Right lobe of liver (tissue), 4 donors: Measurements from ENCODE around the gene IGF2BP3.

Source experiments
- POLR2A ChIP-seq: fragments of 450-650 bp; IDR thresholded peaks from one replicate; pipeline ENCODE4 v1.6.1; 2017; ENCODE audit warnings: antibody characterized with exemption, mild to moderate bottlenecking
- TF ChIP-seq, protein P1 (sequence below), 4 donors: fragments of 200-600 bp in 3 of 4; fragments of 450-650 bp in 1 of 4; IDR thresholded peaks; one replicate each; pipeline versions ENCODE4 v1.5.1 to v1.8.0; 2016 to 2022; ENCODE audit warnings: antibody characterized with exemption in 4 of 4, mild to moderate bottlenecking in 2 of 4
- donor health status: DM: no; HTN: no; CAD: no.
- donor health status: DM: no; HTN: no; CAD: no.
- donor health status: DM: no; HTN: yes; CAD: no.

DNA sequence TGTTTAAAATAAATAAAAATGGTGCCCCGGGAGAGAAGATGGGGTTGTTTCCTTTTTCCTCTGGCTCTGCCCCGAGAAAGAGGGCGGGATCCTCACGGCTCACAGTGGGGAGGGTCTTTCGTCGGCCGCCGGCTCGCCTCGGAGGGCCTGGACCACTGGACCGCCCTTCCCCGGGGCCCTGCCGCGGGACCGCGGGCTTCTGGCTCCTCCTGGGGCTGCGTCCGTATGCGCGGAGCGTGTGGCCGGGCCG is 3.5 kb upstream of the IGF2BP3 start:
- TF ChIP-seq, protein P1, sequence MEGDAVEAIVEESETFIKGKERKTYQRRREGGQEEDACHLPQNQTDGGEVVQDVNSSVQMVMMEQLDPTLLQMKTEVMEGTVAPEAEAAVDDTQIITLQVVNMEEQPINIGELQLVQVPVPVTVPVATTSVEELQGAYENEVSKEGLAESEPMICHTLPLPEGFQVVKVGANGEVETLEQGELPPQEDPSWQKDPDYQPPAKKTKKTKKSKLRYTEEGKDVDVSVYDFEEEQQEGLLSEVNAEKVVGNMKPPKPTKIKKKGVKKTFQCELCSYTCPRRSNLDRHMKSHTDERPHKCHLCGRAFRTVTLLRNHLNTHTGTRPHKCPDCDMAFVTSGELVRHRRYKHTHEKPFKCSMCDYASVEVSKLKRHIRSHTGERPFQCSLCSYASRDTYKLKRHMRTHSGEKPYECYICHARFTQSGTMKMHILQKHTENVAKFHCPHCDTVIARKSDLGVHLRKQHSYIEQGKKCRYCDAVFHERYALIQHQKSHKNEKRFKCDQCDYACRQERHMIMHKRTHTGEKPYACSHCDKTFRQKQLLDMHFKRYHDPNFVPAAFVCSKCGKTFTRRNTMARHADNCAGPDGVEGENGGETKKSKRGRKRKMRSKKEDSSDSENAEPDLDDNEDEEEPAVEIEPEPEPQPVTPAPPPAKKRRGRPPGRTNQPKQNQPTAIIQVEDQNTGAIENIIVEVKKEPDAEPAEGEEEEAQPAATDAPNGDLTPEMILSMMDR (IDR thresholded peaks at IDR 0.05): no peak
- TF ChIP-seq POLR2A: no peak
